BE2C (cell line): ENCODE measurements around the gene PWP2.

Source experiments
- DNase-seq: peaks from one replicate; pipeline ENCODE4 v3.0.0-alpha.2; 2020
- H3K27me3 ChIP-seq: fragments of 250-450 bp; sonication (Bioruptor Pico); 2 replicates; pipeline ENCODE4 v1.5.1; 2020; ENCODE audit warnings: mild to moderate bottlenecking
- H3K36me3 ChIP-seq: fragments of 250-450 bp; sonication (Bioruptor Pico); 2 replicates; pipeline ENCODE4 v1.5.1; 2020; ENCODE audit warnings: mild to moderate bottlenecking
- H3K4me1 ChIP-seq: fragments of 250-450 bp; sonication (Bioruptor Pico); 2 replicates; pipeline ENCODE4 v1.5.1; 2020
- H3K4me3 ChIP-seq: 2 replicates; pipeline ENCODE4 v1.5.1; 2011; ENCODE audit warnings: low read depth, low read length
- H3K9me3 ChIP-seq: fragments of 250-450 bp; sonication (Bioruptor Pico); 2 replicates; pipeline ENCODE4 v1.5.1; 2020
- TF ChIP-seq, protein P1 (sequence below): IDR thresholded peaks from 2 replicates; pipeline ENCODE4 v1.5.1; 2012; ENCODE audit warnings: mild to moderate bottlenecking, low read depth, low read length

The PWP2 gene

GRCh38 chr21:44079846-44080245, 27.4 kb upstream of the PWP2 start:
- peaks cover 62% of the 10 kb centered on the region for H3K36me3 ChIP-seq

DNA sequence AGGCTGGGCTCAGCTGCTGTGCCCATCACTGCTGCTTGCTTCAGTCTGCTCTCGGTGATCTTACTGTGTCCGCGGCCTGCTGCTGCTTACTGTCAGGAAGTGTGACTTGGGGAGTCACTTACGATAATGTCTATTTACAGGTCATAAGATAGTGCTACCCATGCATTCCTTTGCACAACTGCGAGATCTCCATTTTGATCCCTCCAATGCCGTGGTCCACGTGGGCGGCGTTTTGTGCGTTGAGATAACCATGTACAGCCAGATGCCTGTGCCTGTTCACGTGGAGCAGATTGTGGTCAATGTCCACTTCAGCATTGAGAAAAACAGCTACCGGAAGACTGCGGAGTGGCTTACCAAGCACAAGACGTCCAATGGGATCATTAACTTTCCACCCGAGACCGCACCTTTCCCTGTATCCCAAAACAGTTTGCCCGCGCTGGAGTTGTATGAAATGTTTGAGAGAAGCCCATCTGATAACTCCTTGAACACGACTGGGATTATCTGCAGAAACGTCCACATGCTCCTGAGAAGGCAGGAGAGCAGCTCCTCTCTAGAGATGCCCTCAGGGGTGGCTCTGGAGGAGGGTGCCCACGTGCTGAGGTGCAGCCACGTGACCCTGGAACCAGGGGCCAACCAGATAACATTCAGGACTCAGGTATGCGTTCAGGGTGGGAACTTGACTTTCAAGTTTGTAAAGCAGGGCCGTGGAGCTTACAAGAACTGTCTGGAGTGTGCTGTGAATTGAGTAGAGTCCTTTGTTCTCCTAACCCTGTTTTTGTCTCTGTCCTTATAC, 24.4 kb upstream of the PWP2 start:
- H3K27me3 ChIP-seq: no peaks in the 10 kb centered on the region
- H3K9me3 ChIP-seq: no peaks in the 10 kb centered on the region
- H3K36me3 ChIP-seq: peaks cover 66% of the 10 kb centered on the region
- H3K4me3 ChIP-seq: no peak overlapping the region
- no peak for DNase-seq
- H3K4me1 ChIP-seq: no peaks in the 10 kb centered on the region
- TF ChIP-seq, protein P1, sequence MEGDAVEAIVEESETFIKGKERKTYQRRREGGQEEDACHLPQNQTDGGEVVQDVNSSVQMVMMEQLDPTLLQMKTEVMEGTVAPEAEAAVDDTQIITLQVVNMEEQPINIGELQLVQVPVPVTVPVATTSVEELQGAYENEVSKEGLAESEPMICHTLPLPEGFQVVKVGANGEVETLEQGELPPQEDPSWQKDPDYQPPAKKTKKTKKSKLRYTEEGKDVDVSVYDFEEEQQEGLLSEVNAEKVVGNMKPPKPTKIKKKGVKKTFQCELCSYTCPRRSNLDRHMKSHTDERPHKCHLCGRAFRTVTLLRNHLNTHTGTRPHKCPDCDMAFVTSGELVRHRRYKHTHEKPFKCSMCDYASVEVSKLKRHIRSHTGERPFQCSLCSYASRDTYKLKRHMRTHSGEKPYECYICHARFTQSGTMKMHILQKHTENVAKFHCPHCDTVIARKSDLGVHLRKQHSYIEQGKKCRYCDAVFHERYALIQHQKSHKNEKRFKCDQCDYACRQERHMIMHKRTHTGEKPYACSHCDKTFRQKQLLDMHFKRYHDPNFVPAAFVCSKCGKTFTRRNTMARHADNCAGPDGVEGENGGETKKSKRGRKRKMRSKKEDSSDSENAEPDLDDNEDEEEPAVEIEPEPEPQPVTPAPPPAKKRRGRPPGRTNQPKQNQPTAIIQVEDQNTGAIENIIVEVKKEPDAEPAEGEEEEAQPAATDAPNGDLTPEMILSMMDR: no peak

More at GRCh38 chr21:44079846-44080245, 27.4 kb upstream of the PWP2 start:
- DNase-seq: no peak
- Histone ChIP-seq H3K27me3 (no peaks in the 10 kb centered on the region), H3K9me3 (no peaks in the 10 kb centered on the region), H3K4me3 (no peak overlapping the region), H3K4me1 (no peaks in the 10 kb centered on the region)
- TF ChIP-seq, protein P1: no peak

DNA sequence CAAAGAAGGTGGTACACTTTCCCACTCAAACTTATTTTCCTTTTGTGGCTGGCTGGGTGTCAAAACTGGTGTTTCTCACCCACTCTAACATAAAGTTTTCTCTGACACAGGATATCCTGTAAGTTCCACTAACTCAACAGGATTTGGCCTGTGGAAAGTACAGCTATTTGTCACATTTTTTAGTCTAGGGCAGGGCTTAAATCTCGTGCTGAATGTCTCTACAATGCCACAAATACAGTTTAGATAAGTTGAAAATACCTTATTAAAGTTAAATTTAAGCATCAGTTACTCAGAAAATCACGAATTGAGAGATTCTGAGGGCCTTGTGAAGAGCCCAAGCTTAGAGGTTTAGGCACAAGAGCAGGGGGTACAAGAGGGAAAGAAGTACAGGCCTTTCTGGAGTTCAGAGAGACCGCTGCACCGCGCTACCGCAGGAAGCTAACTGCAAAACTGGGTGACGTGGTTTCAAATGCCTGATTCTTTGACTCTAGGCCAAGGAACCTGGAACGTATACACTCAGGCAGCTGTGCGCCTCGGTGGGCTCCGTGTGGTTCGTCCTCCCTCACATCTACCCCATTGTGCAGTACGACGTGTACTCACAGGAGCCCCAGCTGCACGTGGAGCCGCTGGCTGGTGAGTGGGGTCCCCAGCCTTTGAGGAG, 23.4 kb upstream of the PWP2 start:
- peaks cover 72% of the 10 kb centered on the region for H3K36me3 ChIP-seq

DNA sequence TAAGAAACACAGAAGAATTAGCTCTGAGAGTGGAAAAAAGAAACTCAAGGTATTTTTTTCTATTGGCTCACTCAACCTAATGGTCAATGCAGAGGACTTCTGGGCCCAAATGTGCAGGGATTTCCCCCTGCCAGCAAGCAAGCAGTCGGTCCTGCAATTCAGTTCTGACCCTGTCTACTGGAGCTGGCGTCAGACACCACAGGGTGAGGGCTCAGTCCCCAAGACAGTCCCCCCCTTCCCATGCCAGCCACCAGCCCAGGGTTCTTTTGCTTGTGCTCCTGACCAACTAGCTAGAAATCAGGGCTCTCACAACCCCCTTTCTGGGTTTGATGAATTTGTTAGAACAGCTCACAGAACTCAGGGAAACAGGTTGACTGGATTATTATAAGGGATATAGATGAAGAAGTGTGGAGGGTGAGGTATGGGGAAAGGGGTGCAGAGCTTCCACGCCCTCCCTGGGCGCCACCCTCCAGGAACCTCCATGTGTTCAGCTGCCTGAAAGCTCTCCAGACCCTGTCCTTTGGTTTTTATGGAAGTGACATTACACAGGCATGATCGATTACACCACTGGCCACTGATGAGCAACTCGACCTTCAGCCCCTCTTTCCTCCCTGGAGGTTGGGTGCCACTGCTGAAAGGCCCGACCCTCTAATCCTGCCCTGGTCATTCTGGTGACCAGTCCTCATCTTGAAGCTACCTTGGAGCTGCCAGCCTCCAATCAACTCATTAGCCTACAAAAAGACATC, 22.5 kb upstream of the PWP2 start:
- TF ChIP-seq, protein P1: no peak
- Histone ChIP-seq H3K9me3 (no peaks in the 10 kb centered on the region), H3K36me3 (peaks cover 73% of the 10 kb centered on the region), H3K4me3 (no peak overlapping the region), H3K4me1 (no peaks in the 10 kb centered on the region), H3K27me3 (no peaks in the 10 kb centered on the region)
- DNase-seq: no peak

More for the DNA sequence above, 23.4 kb upstream of the PWP2 start:
- Histone ChIP-seq H3K4me1 (no peaks in the 10 kb centered on the region), H3K27me3 (no peaks in the 10 kb centered on the region), H3K4me3 (no peak overlapping the region), H3K9me3 (no peaks in the 10 kb centered on the region)
- DNase-seq: no peak
- TF ChIP-seq, protein P1: no peak

DNA sequence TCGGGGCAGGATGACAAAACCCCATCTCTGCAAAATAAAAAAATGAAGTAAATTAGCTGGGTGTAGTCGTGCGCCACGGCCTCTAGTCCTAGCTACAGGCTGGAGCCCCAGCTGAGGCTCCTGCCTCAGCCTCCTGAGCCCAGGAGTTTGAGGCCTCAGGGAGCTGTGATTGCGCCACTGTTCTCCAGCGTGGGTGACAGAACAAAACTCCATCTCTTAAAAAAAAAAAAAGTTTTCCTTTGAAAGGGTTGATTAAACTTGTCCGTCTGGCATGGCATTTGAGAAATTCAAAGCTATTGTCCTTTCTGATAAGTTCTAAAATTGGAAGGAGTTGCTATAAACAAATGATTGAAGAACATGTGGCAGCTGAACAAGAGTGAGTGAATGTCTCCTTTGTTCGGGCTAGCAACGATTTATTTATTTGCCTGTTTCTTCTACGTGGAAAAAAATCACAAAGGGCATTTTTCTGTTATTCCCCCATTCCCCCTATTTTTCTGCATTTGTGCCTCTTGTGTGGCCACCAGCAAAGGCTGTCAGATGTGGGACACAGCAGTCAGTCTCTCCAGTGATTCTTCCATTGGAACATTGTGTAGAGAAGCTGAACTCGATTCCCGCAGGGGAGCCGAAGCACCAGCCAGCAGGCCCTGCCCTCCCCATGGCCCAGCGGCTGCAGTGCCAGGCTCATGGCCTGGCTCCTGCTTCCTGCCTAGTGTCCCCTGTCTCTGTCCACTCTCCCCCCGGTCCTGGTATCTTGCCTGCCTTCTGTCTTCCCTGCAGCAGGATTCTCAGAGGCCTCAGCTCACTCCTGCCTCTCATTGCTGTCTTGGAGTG, 21.5 kb upstream of the PWP2 start:
- H3K36me3 ChIP-seq: peaks cover 83% of the 10 kb centered on the region
- no peaks in the 10 kb centered on the region for H3K27me3 ChIP-seq
- H3K4me1 ChIP-seq: no peaks in the 10 kb centered on the region
- TF ChIP-seq, protein P1: no peak
- DNase-seq: no peak
- H3K9me3 ChIP-seq: no peaks in the 10 kb centered on the region
- no peak overlapping the region for H3K4me3 ChIP-seq
